HL-60 (cell line): ENCODE measurements around the gene SPAG9.
A peak's percentile ranks its signal among the peaks of the same experiment; 100 is the strongest.

Experiments
- DNase-seq, 2 experiments: peaks; one replicate each; pipeline ENCODE4 v3.0.0-alpha.2; 2010 to 2020; ENCODE audit warnings: low read depth in 1 of 2, low spot score in 1 of 2
- H3K27ac ChIP-seq: fragments of 250-450 bp; sonication (Bioruptor Pico); replicated peaks from 2 replicates; pipeline ENCODE4 v1.5.1; 2020; ENCODE audit warnings: mild to moderate bottlenecking, moderate library complexity
- H3K27me3 ChIP-seq: fragments of 250-450 bp; sonication (Bioruptor Pico); 2 replicates; pipeline ENCODE4 v1.5.1; 2021; ENCODE audit warnings: mild to moderate bottlenecking, moderate library complexity; ENCODE audit not compliant: insufficient read depth, poor library complexity, severe bottlenecking
- H3K4me3 ChIP-seq: replicated peaks from 2 replicates; pipeline ENCODE4 v1.5.1; 2011; ENCODE audit warnings: mild to moderate bottlenecking, control low read depth, low read length; ENCODE audit not compliant: insufficient read depth
- CTCF ChIP-seq: IDR thresholded peaks from one replicate; pipeline ENCODE4 v1.5.1; 2011; ENCODE audit warnings: low read length, control low read depth, inconsistent platforms; ENCODE audit not compliant: insufficient read depth
- GABPA ChIP-seq: IDR thresholded peaks from 2 replicates; pipeline ENCODE4 v1.6.1; 2012; ENCODE audit warnings: low read depth
- POLR2AphosphoS5 ChIP-seq: IDR thresholded peaks from 2 replicates; pipeline ENCODE4 v1.6.1; 2012; ENCODE audit warnings: low read depth
- REST ChIP-seq: IDR thresholded peaks from 2 replicates; pipeline ENCODE4 v1.6.1; 2012; ENCODE audit warnings: low read depth; ENCODE audit not compliant: insufficient replicate concordance
- SPI1 ChIP-seq: IDR thresholded peaks from 2 replicates; pipeline ENCODE4 v1.6.1; 2012; ENCODE audit warnings: low read depth, mild to moderate bottlenecking, borderline replicate concordance
- long read RNA-seq: library from polyadenylated mRNA; unstranded; transcript quantifications from one replicate; pipeline ENCODE4 v2.0.0, GENCODE V29; 2020

The SPAG9 gene
- long read RNA-seq, full-length matches to known transcripts: 9 of 28 reads
- long read RNA-seq, partial matches to known transcripts: 12 of 28 reads
- long read RNA-seq, other reads (novel, unspliced or antisense): 7 of 28 reads

GRCh38 chr17:51120739-51121619, at the start of gene SPAG9:
SPAG9 (minus strand) TSS chr17:51120868; CDS start chr17:51120656, 212 bp downstream.
- Histone ChIP-seq H3K27ac (peak within 1 kb of the TSS; percentile 89), H3K4me3 (peak within 1 kb of the TSS; percentile 98), H3K27me3 (no peaks in the 10 kb centered on the region)
- no peak for TF ChIP-seq GABPA
- peak; percentile 25 for TF ChIP-seq REST
- no peak for TF ChIP-seq CTCF
- TF ChIP-seq POLR2AphosphoS5: peak; percentile 26; the same call in 1 of the 2 replicates
- TF ChIP-seq SPI1: no peak
- DNase-seq: peak; percentile 93 to 94

GRCh38 chr17:51169340-51169739, 48.7 kb upstream of the SPAG9 start:
- H3K27me3 ChIP-seq: no peaks in the 10 kb centered on the region
- no peak overlapping the region for H3K27ac ChIP-seq
- H3K4me3 ChIP-seq: no peak overlapping the region
- no peak for DNase-seq
- TF ChIP-seq SPI1 (no peak), CTCF (no peak), GABPA (no peak), REST (no peak), POLR2AphosphoS5 (no peak)

GRCh38 chr17:51166987-51167931, 46.6 kb upstream of the SPAG9 start:
- DNase-seq: peak in 1 of 2 experiments; percentile 63
- TF ChIP-seq CTCF (peak; percentile 41), POLR2AphosphoS5 (no peak), SPI1 (peak; percentile 30; the same call in 1 of the 2 replicates), GABPA (no peak), REST (no peak)
- Histone ChIP-seq H3K4me3 (peak overlapping the region; percentile 77), H3K27me3 (no peaks in the 10 kb centered on the region), H3K27ac (peak overlapping the region; percentile 93)
